ENCODE data around the gene TRIML1. TPM values are rescaled to one million over a fixed set of nuclear protein-coding genes. Genes with fewer than 3 reads are reported as not detected.

TRIML1 gene
- total and polyA plus RNA-seq, 11 donors = not detected

- H3K4me3 ChIP-seq = no peak overlapping the region
- H3K27me3 ChIP-seq = peaks cover 0 to 5% (median 0%) of the 10 kb centered on the region in 9 donors
- H3K36me3 ChIP-seq = no peaks in the 10 kb centered on the region
- ATAC-seq (no peak), DNase-seq (no peak)
- H3K27ac ChIP-seq = no peak overlapping the region
- peaks cover 0 to 6% (median 0%) of the 10 kb centered on the region in 12 donors for H3K4me1 ChIP-seq
- WGBS, 4 donors = 50 to 76% (median 64%) methylated on average over 7 to 11 of the region's 11 CpGs
- intact Hi-C loops (cut with DNase I) = no loop called here
- no peaks in the 10 kb centered on the region for H3K9me3 ChIP-seq
- TF ChIP-seq POLR2A (IDR thresholded peaks at IDR 0.05) (no peak), CTCF (IDR thresholded peaks at IDR 0.05) (no peak)
Measured at GRCh38 chr4:188143731-188144130, 4.5 kb downstream of the TRIML1 start.

- peaks cover 0 to 6% (median 0%) of the 10 kb centered on the region in 12 donors for H3K4me1 ChIP-seq
- no peak overlapping the region for H3K4me3 ChIP-seq
- H3K27me3 ChIP-seq = peaks cover 0 to 5% (median 0%) of the 10 kb centered on the region in 9 donors
- intact Hi-C loops (cut with DNase I) = no loop called here
- DNase-seq (no peak), ATAC-seq (no peak)
- no peak overlapping the region for H3K27ac ChIP-seq
- TF ChIP-seq POLR2A (IDR thresholded peaks at IDR 0.05) (no peak), CTCF (IDR thresholded peaks at IDR 0.05) (no peak)
- WGBS, 4 donors = 79 to 86% (median 82%) methylated on average over 10 of the region's 10 CpGs
- peaks cover 0 to 6% (median 0%) of the 10 kb centered on the region in 12 donors for H3K9me3 ChIP-seq
- H3K36me3 ChIP-seq = no peaks in the 10 kb centered on the region
Measured at GRCh38 chr4:188145601-188146000, 6.4 kb downstream of the TRIML1 start.

GRCh38 chr4:188146618-188147017, 7.4 kb downstream of the TRIML1 start:
- TF ChIP-seq CTCF (IDR thresholded peaks at IDR 0.05) (no peak), POLR2A (IDR thresholded peaks at IDR 0.05) (no peak)
- no peak overlapping the region for H3K27ac ChIP-seq
- H3K27me3 ChIP-seq = peaks cover 0 to 5% (median 0%) of the 10 kb centered on the region in 9 donors
- peaks cover 0 to 6% (median 0%) of the 10 kb centered on the region in 12 donors for H3K9me3 ChIP-seq
- no peaks in the 10 kb centered on the region for H3K36me3 ChIP-seq
- DNase-seq = no peak
- WGBS, 4 donors = 51 to 58% (median 56%) methylated on average over 11 of the region's 11 CpGs
- no peaks in the 10 kb centered on the region for H3K4me1 ChIP-seq
- H3K4me3 ChIP-seq = no peak overlapping the region
- intact Hi-C loops (cut with DNase I) = no loop called here
- ATAC-seq = no peak

- ATAC-seq = no peak
- TF ChIP-seq CTCF (IDR thresholded peaks at IDR 0.05) = no peak
- no peak for TF ChIP-seq POLR2A (IDR thresholded peaks at IDR 0.05)
- Histone ChIP-seq H3K36me3 (no peaks in the 10 kb centered on the region), H3K27me3 (peaks cover 0 to 4% (median 0%) of the 10 kb centered on the region in 9 donors), H3K27ac (no peak overlapping the region), H3K4me3 (no peak overlapping the region), H3K4me1 (no peaks in the 10 kb centered on the region), H3K9me3 (peaks cover 0 to 6% (median 0%) of the 10 kb centered on the region in 12 donors)
- intact Hi-C loops (cut with DNase I) = no loop called here
- WGBS, 4 donors = 81 to 89% (median 87%) methylated on average over 11 of the region's 11 CpGs
- DNase-seq = no peak
Measured at GRCh38 chr4:188147176-188147575, 7.9 kb downstream of the TRIML1 start.
